OCI-M1 (cell line): Measurements from ENCODE around the gene EPHB3.
"Not testable (repeated sequence)": the region's sequence is repeated elsewhere in the genome, so short reads cannot be mapped to it uniquely, and the experiment has no call there.

Experiments
- DNase-seq: peaks from one replicate; lab custom pipeline; 2025; lab: John Stamatoyannopoulos, UW

The EPHB3 gene

GRCh38 chr3:184600685-184601377 lies 39.2 kb downstream of the EPHB3 start:
- no peak for DNase-seq

- DNase-seq: no peak
These were observed 40.2 kb downstream of the EPHB3 start for GRCh38 chr3:184601576-184602371.

GRCh38 chr3:184602372-184603150 lies 41.0 kb downstream of the EPHB3 start:
- DNase-seq: no peak

- DNase-seq: no peak
These were observed 41.8 kb downstream of the EPHB3 start for GRCh38 chr3:184603151-184604030.

- no peak for DNase-seq
These were observed 42.5 kb downstream of the EPHB3 start for GRCh38 chr3:184604039-184604601.

GRCh38 chr3:184604615-184605290 lies 43.2 kb downstream of the EPHB3 start:
- DNase-seq: no peak

GRCh38 chr3:184608209-184608608 lies 46.6 kb downstream of the EPHB3 start:
- DNase-seq: no peak

- DNase-seq: no peak
These were observed 48.1 kb downstream of the EPHB3 start for GRCh38 chr3:184609476-184610244.

GRCh38 chr3:184610245-184610871 lies 48.8 kb downstream of the EPHB3 start:
- DNase-seq: no peak

- DNase-seq: no peak
These were observed 50.2 kb downstream of the EPHB3 start for GRCh38 chr3:184611607-184612281.

- DNase-seq: no peak
These were observed 53.8 kb downstream of the EPHB3 start for GRCh38 chr3:184615396-184615795.

- no peak for DNase-seq
These were observed 54.9 kb downstream of the EPHB3 start for GRCh38 chr3:184616436-184616835.

GRCh38 chr3:184617306-184617705 lies 55.7 kb downstream of the EPHB3 start:
- not testable (repeated sequence) for DNase-seq

- DNase-seq: no peak
These were observed 57.2 kb downstream of the EPHB3 start for GRCh38 chr3:184618811-184619210.

- no peak for DNase-seq
These were observed 57.8 kb downstream of the EPHB3 start for GRCh38 chr3:184619369-184619768.

- DNase-seq: no peak
These were observed 58.3 kb downstream of the EPHB3 start for GRCh38 chr3:184619787-184620430.

- no peak for DNase-seq
These were observed 59.0 kb downstream of the EPHB3 start for GRCh38 chr3:184620475-184621119.

GRCh38 chr3:184622156-184622555 lies 60.6 kb downstream of the EPHB3 start:
- not testable (repeated sequence) for DNase-seq
